HG02642 (cell line): ENCODE results near the gene DEFB129.
A peak's percentile ranks its signal among the peaks of the same experiment; 100 is the strongest.
"Not testable (repeated sequence)": the region's sequence is repeated elsewhere in the genome, so short reads cannot be mapped to it uniquely, and the experiment has no call there.

Experiments
- ATAC-seq: cut with Tn5 transposase; IDR thresholded peaks from one replicate; pipeline ENCODE4 v1.9.1; 2021; ENCODE audit warnings: mild to moderate bottlenecking; ENCODE audit not compliant: unreplicated experiment, poor library complexity

Gene DEFB129

DNA sequence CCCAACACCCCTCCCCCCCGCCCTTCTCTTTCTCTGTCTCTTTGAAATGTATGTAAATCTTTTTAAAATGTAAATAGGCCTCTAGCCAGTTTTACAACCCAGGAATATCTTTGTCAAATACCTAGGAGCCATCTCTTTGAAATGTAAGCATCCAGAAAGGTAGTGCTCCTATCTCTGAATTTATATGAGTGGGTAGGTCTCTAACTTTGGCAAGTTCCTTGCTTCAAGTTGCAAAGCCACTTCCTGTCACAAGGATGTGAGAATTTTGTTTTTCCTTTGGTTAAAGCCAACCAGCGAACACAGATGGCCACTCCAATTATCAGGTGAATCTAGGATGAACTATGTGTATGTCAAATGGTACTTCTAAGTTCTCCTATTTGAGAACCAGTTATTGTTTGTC lies 24.3 kb downstream of the DEFB129 start:
- no peak for ATAC-seq

DNA sequence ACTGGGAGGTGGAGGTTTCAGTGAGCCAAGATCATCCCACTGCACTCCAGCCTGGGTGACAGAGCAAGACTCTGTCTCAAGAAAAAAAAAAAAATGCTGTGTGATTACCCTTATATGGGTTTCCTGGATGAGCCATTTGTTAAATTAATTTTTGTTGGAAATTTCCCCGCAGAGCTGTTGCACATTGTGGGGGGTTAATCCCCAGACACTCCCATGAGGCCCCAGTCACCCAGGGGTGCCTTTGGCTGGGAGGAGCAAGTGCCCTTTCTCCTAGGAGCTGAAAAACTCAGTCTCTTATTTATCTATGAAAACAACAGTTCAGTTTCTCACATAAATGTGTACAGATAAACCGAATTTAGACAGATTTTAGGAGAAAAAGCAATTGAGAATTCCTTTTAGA lies 25.7 kb downstream of the DEFB129 start:
- ATAC-seq = no peak

DNA sequence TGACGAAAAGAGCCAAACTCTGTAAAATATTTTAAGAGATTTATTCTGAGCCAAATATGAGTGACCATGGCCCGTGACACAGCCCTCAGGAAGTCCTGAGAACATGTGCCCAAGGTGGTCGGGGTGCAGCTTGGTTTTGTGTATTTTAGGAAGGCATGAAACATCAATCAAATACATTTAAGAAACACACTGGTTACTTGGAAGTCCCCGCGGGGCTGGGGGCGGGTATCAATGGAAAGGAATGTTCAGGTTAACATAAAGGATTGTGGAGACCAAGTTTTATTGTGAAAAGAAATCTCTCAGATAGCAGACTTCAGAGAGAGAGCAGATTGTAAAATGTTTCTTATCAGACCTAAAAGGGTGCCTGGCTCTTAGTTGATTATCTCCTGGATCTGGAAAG lies 26.4 kb downstream of the DEFB129 start:
- not testable (repeated sequence) for ATAC-seq

DNA sequence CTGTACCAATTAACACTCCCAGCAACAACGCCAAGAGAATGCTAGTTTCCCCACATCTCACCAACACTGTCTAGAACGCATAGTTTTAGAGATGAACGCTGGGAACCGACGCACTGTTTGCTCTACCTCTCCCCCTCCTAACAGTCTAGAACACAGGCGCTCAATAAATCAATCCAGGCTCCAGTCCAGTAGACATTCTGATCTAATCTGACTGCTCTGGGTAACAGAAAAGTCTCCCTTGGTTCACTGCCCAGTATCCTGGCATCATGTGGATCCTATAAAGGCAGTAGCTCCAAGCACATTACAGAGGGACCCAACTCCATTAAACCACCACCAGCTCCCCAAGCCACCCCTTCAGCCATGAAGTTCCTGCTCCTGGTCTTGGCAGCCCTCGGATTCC lies 30.4 kb downstream of the DEFB129 start, which contains the start of gene DEFB132:
Gene DEFB132, plus strand, starts transcription at position 306 of the 400 bp plus-strand sequence. Its CDS starts 55 bp downstream, at position 361.
- ATAC-seq = no peak

DNA sequence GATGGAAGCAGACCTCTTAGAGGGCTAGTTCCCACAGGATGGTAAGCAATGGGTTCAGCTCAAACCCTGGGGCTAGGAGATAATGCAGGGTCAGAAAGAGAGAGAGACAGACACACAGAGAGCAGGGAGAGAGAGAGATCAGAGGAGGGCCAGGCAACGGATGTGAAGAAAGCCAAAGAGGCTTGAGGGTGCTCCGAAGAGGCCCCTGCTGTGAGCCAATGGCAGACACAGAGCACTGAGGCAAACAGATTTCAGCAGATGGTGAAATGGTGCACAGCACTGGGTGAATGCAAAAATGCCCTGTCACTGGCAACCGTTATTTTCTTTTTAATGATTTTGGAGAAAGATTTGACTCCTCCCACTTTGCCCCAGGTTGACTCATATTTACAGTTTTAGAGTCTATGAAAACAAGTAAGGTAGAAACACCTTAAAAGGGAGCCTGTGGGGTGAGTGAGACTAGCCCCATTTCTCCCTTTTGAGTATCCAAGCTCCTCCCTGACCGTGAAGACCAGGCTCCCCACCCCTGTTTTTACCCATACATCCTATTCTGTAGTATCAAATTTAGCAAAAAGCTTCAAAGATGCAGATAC lies 31.3 kb downstream of the DEFB129 start:
- ATAC-seq = no peak

DNA sequence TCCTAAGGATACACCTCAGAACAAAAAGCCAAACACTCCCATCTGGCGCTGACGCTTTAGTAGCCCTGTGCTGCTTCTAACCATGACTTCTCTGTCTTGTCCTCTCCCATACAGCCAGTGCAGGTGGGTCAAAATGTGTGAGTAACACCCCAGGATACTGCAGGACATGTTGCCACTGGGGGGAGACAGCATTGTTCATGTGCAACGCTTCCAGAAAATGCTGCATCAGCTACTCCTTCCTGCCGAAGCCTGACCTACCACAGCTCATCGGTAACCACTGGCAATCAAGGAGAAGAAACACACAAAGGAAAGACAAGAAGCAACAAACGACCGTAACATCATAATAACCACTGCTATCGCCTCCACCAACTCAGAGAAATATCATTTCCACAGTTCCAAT lies 31.9 kb downstream of the DEFB129 start:
- ATAC-seq = no peak

DNA sequence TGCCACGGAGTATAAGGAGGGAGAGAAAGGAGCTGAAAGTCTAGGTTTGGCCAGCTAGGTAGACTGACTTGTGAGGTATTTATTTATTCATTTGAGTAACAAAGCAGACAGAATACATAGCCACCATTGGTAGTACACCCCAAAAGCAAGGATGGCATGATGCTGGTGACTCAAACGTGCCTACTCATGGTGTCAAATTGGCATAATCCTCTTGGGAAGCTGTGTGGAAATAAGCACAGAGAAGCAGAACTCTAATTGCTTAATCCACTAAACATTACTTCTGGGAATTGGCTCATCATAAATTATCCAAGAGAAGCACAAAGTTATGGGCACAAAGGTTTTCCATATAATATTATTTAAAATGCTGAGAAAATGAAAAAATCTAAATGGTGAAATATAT lies 32.9 kb downstream of the DEFB129 start:
- ATAC-seq = no peak

DNA sequence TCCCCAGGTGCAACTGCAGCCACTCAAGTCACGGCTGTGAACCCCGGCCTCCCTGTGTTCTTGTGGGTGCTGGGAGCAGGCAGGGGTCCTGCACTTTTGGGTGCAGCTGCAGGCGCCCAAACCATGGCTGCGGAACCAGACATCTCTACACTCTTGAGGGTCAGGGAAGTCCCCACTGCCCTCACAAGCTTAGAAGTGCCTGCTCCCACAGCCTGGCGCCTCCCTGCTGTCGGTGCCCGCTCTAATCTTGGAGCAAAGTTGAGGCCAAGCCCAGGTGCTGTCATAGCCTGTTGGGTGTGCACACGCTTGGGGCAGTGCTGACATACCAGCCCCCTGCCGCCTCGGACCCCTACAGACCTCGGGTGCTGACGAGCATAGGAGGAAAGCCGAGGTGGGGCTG lies 36.6 kb downstream of the DEFB129 start:
- no peak for ATAC-seq

DNA sequence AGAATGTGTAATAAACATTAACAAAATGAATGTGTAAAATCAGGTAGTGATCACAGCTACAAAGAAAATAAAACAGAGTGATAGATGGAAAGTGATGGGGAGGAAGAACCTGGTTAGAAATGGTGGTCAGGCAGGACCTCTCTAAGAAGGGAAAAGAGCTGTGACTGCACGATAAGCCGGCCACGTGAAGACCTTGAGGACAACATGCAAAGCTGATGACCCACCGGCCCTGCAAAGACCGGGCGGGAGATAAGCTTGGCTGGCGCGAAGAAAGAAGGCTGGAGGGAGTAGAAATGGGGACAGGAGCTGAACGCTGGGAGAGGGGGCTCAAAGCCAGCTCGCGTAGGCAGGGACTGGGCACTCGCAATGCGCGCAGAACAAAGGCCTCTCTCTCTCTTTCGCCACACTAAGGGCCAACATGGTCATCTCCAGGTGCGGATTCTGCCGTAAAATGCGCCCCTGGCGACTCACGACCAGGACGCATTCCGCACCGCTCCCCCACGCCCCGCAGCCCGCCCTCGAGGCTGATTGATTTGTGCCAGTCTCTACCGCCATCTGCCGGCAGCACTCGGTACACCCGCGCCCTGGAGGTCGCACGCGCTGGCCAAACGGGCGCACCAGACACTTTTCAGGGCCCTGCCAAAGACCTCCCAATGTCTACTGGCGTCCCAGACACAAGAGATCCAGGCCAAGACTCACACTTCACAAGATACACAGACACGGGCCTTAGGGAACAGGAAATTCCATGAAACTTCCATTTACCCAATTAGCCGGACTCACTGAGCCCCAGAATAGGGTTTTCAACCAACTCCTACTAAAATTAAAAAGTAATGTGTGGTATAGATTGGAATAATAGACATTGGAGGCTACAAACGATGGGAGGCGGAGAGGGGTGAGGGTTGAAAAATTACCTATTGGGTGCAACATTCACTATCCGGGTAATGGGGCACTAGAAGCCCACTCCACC lies 39.8 kb downstream of the DEFB129 start:
- peak; percentile 86 for ATAC-seq

DNA sequence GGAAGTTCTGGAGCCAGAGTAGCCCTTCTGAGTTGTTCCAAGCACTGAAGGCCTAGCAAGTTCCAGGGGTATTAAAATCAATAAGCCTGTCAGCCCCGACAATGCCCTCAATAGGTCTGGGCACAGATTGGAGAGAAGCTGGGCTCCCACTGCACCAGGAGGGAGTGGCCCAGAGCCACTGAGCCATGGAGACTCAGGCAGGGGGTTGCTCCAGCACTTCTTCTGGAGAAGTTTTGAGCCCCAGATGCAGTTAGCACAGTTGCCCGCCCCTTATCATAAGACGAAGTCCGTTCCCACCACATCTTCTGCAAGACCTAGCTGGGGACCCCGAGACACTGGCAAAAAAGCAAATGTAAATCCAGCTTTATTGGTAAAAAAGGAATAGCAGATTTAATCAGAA lies 43.5 kb downstream of the DEFB129 start:
- no peak for ATAC-seq

DNA sequence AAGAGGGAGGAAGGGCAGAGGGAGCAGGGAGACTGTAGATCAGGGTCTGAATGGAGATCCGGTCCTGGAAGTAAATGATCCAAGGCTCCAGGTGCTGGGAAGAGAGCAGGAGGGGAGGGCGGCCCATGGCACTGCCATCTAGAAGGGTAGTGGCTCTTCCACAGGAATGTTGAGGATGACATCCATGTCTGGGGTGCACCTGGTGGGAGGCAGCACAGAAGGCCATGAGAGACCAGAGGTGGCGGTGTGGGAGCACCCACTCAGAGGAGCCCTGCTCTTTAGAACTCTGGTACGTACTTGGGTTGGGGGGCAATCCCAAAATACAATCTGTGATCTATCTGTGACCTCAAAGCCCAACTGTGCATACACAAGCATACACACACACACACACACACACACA lies 44.0 kb downstream of the DEFB129 start:
- ATAC-seq = no peak

DNA sequence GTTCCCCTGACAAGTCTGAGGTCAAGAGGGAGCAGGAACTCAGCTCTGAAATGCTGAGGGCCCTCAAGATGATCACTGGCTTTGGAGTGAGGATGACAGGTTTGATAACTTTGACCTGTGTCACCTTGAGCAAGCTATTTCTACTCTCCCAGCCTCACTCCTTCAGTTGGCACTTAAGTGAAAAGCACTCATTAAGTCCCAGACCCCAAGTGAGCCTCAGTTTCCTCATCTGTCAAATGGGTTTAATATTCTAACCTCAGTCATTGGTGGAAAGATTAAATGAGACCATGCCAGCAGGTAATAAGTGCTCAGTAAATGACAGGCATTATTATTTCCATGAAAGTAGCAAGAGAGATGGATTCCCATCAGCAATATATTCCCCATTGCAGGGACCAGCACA lies 44.5 kb downstream of the DEFB129 start:
- ATAC-seq = no peak

DNA sequence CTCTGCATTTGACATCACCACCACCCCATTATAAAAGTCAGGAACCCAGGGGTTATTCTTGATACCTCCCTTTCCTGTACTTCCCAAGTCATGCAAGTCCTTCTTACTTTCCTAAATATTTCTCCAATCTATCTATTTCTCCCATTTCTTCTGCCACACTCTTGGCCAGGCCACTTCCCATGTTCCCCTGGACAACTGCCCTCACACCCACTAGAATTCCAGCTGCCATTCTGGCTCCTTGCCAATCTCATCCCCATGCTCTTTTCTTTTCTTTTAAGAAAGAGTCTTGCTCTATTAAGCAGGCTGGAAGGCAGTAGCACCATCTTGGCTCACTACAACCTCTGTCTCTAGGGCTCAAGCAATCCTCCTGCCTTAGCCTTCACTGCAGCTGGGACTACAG lies 45.7 kb downstream of the DEFB129 start:
- ATAC-seq = no peak

DNA sequence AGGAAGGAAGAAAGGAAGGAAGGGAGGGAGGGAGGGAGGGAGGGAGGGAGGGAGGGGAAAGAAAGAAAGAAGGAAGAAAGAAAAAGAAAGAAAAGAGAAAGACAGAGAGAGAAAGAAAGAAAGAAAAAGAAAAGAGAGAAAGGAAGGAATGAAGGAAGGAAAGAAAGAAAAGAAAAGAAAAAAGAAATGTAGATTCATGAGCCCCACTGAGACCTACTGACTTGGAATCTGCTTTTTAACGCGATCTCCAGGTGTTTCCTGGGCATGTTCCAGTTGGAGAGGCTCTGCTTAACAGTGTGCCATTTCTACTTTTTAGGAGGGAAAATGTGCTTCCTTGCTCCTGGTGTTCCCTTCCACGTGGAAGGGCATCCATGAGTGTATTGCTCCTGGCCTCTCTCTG lies 46.8 kb downstream of the DEFB129 start:
- no peak for ATAC-seq

DNA sequence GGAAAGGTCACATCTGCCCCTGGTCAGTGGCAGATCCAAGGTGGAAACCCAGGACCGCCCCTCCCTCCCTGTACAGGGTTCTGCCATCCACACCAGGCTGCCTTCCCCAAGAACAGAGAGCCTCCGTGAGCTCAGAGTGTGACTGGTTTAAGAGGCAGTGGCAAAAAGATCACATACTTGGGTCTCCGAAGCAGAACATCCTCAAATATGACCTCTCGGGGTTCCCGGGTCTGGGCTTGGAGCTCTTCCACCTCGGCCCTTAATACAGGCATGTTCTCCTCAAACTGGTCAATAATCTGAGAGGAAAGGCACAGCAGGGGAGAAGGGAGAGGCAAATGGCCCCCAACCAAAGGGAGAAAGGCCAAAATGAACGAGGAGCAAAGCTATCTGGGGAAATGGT lies 48.7 kb downstream of the DEFB129 start:
- no peak for ATAC-seq

DNA sequence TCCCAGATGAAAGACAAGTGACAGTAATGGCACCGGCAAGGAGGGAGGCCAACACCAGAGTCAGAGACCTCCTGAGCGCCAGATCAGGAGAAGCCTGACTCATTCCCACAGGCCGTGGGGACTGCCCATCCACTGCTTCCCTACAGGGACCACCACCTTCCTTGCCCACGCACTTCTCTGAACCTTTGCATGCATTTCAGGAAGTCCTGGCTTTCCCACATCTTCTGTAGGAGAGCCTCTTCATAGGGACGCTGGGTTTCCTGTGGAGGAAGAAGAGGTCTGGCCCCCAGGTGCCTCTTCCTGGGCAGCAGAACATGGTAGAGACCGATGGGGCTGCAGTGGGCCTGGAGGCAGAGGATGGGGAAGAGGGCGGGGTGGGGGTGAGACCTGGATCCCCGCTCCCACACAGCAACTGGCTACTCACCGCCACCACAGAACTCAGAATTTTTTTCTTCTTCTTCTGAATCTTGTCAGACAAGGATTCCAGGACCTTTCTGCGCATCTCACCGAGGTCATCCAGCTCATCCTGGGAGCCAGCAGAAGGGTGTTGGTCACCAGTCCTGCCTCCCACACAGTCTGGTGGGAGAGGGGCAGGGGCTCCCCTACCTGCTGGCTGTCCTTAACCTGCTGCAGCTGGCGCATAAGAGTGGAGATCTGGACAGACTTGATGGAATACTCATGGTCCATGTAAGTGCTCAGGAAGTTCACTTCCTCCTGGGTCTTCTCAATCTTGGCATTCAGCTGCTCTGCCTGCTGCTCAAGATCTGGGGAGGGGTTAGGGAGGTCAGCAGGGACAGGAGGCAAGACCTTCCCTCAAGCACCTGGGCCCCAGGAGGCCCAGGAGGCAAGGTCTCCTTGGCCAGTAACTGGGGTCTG lies 49.8 kb downstream of the DEFB129 start:
- ATAC-seq = no peak

DNA sequence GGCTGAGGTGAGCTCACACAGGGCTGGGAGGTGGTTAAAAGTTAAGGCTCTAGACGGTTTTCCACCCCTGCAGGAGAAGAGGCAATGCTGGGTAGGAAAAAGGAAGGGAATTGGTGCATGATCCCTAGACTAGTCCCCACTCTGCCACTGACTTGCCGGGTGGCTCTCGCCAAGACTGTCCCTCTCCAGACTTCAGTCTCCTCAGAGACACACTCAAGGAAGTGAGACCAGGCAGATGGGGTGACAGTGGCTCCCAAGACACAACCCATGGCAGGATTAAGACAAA lies 50.4 kb downstream of the DEFB129 start:
- no peak for ATAC-seq

DNA sequence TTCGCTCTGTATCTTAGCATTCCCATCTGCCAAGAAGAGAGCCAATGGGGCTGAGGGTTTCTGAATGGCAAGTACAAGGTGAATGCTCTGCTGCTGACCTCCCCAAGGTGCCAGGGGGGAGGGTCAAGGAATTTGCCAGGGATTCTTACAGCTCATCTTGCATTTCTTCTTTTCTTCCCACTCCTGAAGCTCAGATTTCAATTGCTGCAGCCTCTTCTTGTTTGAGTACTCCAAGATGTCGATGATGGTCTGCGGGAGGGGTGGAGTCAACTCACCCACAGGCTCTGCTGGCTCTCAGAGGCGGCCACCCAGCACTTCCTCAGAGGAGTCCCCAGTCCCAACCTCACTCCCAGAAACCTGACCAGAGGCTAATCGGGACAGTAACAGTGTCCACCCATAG lies 51.1 kb downstream of the DEFB129 start:
- no peak for ATAC-seq

DNA sequence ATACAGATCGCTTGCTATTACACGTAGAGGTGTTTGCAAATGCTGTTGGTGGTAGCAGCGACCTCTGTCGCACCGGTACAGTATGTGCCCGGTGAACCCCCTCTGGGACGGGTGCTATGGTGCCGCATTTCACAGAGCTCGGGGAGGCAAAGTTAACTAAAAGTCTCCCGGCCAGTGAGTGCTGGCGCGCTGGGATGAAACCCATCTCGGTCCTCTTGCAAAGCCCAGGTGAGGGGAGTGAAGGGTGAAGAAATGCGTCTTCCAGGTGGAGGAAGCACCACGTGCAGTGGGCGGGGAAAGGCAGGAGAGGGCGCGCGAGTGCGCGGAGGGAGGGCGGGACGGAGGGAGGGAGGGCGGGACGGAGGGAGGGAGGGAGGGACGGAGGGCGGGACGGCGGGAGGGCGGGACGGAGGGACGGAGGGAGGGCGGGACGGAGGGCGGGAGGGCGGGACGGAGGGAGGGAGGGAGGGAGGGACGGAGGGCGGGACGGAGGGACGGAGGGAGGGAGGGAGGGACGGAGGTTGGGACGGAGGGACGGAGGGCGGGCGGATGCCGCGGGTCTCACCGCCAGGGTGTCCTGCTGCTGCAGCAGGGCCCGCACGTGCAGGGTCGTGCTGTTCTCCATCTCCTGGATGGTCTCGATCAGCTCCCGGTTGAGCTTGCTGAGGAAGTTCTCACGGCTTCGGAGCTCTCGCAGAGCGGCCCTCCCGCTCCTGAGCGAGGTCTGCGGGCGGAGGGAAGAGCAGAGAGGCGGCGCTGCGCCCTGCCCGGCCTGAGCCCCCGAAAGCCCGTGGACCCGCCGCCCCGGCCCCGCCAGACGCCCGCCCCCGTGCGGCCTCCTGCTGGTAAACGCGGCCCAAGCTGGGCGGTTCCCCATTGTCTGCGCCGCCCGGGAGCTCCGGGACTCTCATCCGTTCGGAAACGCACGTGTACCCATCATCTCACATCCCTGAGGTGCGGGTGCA lies 51.8 kb downstream of the DEFB129 start:
- ATAC-seq = no peak
